Activated CD8-positive, alpha-beta memory T cell treated with anti-CD3 and anti-CD28 coated beads, Interleukin-2, amount 50 U/mL, for 1 hour (primary cell): Measurements from ENCODE around the gene SMC6.

Experiments used
- DNase-seq: peaks from one replicate; pipeline ENCODE4 v3.0.0-alpha.2; 2020; ENCODE audit errors: extremely low read depth

Gene SMC6

GRCh38 chr2:17710547-17711248 lies 42.9 kb downstream of the SMC6 start:
- no peak for DNase-seq

GRCh38 chr2:17709897-17710296 lies 43.7 kb downstream of the SMC6 start:
- DNase-seq = no peak

GRCh38 chr2:17708501-17708900 lies 45.1 kb downstream of the SMC6 start:
- no peak for DNase-seq

- DNase-seq = no peak
These were observed 46.8 kb downstream of the SMC6 start for GRCh38 chr2:17706845-17707244.

- no peak for DNase-seq
These were observed 62.8 kb downstream of the SMC6 start for GRCh38 chr2:17690776-17691175.

GRCh38 chr2:17689010-17689409 lies 64.6 kb downstream of the SMC6 start:
- no peak for DNase-seq

- no peak for DNase-seq
These were observed 65.0 kb downstream of the SMC6 start for GRCh38 chr2:17688600-17688999.

- DNase-seq = no peak
These were observed 69.6 kb downstream of the SMC6 start for GRCh38 chr2:17683981-17684380.

- DNase-seq = no peak
These were observed 71.3 kb downstream of the SMC6 start for GRCh38 chr2:17682098-17682857.

GRCh38 chr2:17680119-17680518 lies 73.5 kb downstream of the SMC6 start:
- no peak for DNase-seq

- no peak for DNase-seq
These were observed 78.8 kb downstream of the SMC6 start for GRCh38 chr2:17674817-17675216.

GRCh38 chr2:17672583-17673317 lies 80.9 kb downstream of the SMC6 start:
- no peak for DNase-seq

- no peak for DNase-seq
These were observed 85.7 kb downstream of the SMC6 start for GRCh38 chr2:17667898-17668297.

GRCh38 chr2:17664534-17664933 lies 89.1 kb downstream of the SMC6 start:
- no peak for DNase-seq

- DNase-seq = no peak
These were observed 90.9 kb downstream of the SMC6 start for GRCh38 chr2:17662723-17663122.

GRCh38 chr2:17661460-17661859 lies 92.2 kb downstream of the SMC6 start:
- no peak for DNase-seq

- DNase-seq = no peak
These were observed 93.4 kb downstream of the SMC6 start for GRCh38 chr2:17660219-17660618.

GRCh38 chr2:17658251-17658843 lies 95.3 kb downstream of the SMC6 start:
- DNase-seq = no peak

- no peak for DNase-seq
These were observed 95.9 kb downstream of the SMC6 start for GRCh38 chr2:17657759-17658158.

- DNase-seq = no peak
These were observed 100.8 kb downstream of the SMC6 start for GRCh38 chr2:17652681-17653394.

- no peak for DNase-seq
These were observed 104.6 kb downstream of the SMC6 start for GRCh38 chr2:17649026-17649425.

GRCh38 chr2:17648581-17648980 lies 105.0 kb downstream of the SMC6 start:
- DNase-seq = no peak
